GM12878 (cell line): ENCODE measurements around the gene ZNF805. TPM values are rescaled to one million over a fixed set of nuclear protein-coding genes. Genes with fewer than 3 reads are reported as not detected.
A peak's percentile ranks its signal among the peaks of the same experiment; 100 is the strongest.

Experiments
- ATAC-seq: fragments of 200-7000 bp; cut with Tn5 transposase; 3 replicates; pipeline ENCODE4 v1.9.1; 2020; ENCODE audit warnings: mild to moderate bottlenecking, moderate library complexity
- BruUV-seq: library from RNA; stranded (reverse); fragments of 400-500 nt; replicated peaks from 2 replicates; lab custom pipeline; 2021; lab: Mats Ljungman, UMichigan
- CTCF ChIA-PET: fragments of 300-600 bp; sonication (Branson Sonifier 250); formaldehyde crosslinking; extraction: SDS; loops from one replicate; lab custom pipeline; 2021; ENCODE audit warnings: inconsistent platforms; lab: Yijun Ruan, JAX
- POLR2A ChIA-PET: fragments of 350-600 bp; formaldehyde crosslinking; extraction: SDS; loops from one replicate; lab custom pipeline; 2021; ENCODE audit warnings: inconsistent platforms; lab: Charles Lee
- RAD21 ChIA-PET: fragments of 300-600 bp; sonication (Branson Sonifier 250); formaldehyde crosslinking; loops from one replicate; lab custom pipeline; 2023; ENCODE audit warnings: antibody characterized with exemption; ENCODE audit not compliant: unreplicated experiment; lab: Charles Lee
- SMC1A ChIA-PET: fragments of 300-600 bp; sonication (Branson Sonifier 250); formaldehyde crosslinking; loops from one replicate; lab custom pipeline; 2023; ENCODE audit not compliant: unreplicated experiment, uncharacterized antibody; lab: Charles Lee
- DNase-seq: peaks from one replicate; pipeline ENCODE4 v3.0.0-alpha.2; 2011; ENCODE audit warnings: low read depth, low spot score
- FAIRE-seq: peaks from 3 replicates; lab custom pipeline; 2011; peaks lifted over from hg19 to GRCh38; lab: Jason Lieb, UNC
- H2AFZ ChIP-seq: 2 replicates; pipeline ENCODE4 v1.6.0; 2011; ENCODE audit warnings: low read depth, low read length, control low read depth; ENCODE audit not compliant: control insufficient read depth
- H3K27ac ChIP-seq: 2 replicates; pipeline ENCODE4 v1.5.1; 2011; ENCODE audit warnings: control low read depth; ENCODE audit not compliant: control insufficient read depth, insufficient read depth
- H3K27me3 ChIP-seq, 2 experiments: replicated peaks in 1 of 2; 2 replicates each; pipeline versions ENCODE4 v1.6.0 to v1.6.1; 2011; ENCODE audit warnings: low read length in 1 of 2; ENCODE audit not compliant: control insufficient read depth in 2 of 2, insufficient read depth in 2 of 2
- H3K36me3 ChIP-seq, 2 experiments: 2 replicates each; pipeline ENCODE4 v1.5.1; 2011; ENCODE audit warnings: low read length in 1 of 2; ENCODE audit not compliant: control insufficient read depth in 2 of 2, insufficient read depth in 2 of 2
- H3K4me1 ChIP-seq: 2 replicates; pipeline ENCODE4 v1.6.1; 2011; ENCODE audit warnings: mild to moderate bottlenecking, low read length, moderate library complexity, mixed read lengths; ENCODE audit not compliant: control insufficient read depth, insufficient read depth
- H3K4me2 ChIP-seq: 2 replicates; pipeline ENCODE4 v1.6.0; 2011; ENCODE audit warnings: control low read depth; ENCODE audit not compliant: control insufficient read depth, insufficient read depth
- H3K4me3 ChIP-seq: fragments of 200-600 bp; sonication (generic); 2 replicates; pipeline ENCODE4 v1.5.1; 2016
- H3K79me2 ChIP-seq: 2 replicates; pipeline ENCODE4 v1.6.0; 2011; ENCODE audit warnings: low read length; ENCODE audit not compliant: control insufficient read depth, insufficient read depth
- H3K9ac ChIP-seq: 2 replicates; pipeline ENCODE4 v1.8.0; 2011; ENCODE audit warnings: low read length, control low read depth, mixed read lengths; ENCODE audit not compliant: control insufficient read depth, insufficient read depth
- H3K9me3 ChIP-seq: replicated peaks from 3 replicates; pipeline ENCODE4 v1.5.1; 2011; ENCODE audit warnings: mild to moderate bottlenecking, low read length; ENCODE audit not compliant: control insufficient read depth, insufficient read depth
- H4K20me1 ChIP-seq: 2 replicates; pipeline ENCODE4 v1.6.0; 2011; ENCODE audit not compliant: control insufficient read depth, insufficient read depth
- ASH2L ChIP-seq: fragments of 300-600, 200-600 bp; sonication (generic); IDR thresholded peaks from 2 replicates; pipeline ENCODE4 v1.6.1; 2017; ENCODE audit warnings: low read depth, mild to moderate bottlenecking, borderline replicate concordance
- CREB1 ChIP-seq: IDR thresholded peaks from 2 replicates; pipeline ENCODE4 v1.6.1; 2012; ENCODE audit warnings: low read depth, mild to moderate bottlenecking, inconsistent platforms
- CTCF ChIP-seq, 3 experiments: IDR thresholded peaks in 2 of 3; conservative IDR thresholded peaks in 1 of 3; 2 replicates each; pipeline ENCODE4 v1.5.1; 2011; ENCODE audit warnings: low read depth in 3 of 3, low read length in 3 of 3, mild to moderate bottlenecking in 3 of 3, control low read depth in 2 of 3, moderate library complexity in 2 of 3, inconsistent platforms in 1 of 3, mixed read lengths in 1 of 3; ENCODE audit not compliant: control insufficient read depth in 2 of 3, insufficient read depth in 1 of 3; ENCODE audit errors: extremely low read depth in 1 of 3
- E4F1 ChIP-seq: fragments of 450-650 bp; IDR thresholded peaks from 2 replicates; pipeline ENCODE4 v1.6.1; 2018; ENCODE audit warnings: borderline replicate concordance, mild to moderate bottlenecking; ENCODE audit not compliant: partially characterized antibody
- EED ChIP-seq: sonication (generic); IDR thresholded peaks from 2 replicates; pipeline ENCODE4 v1.6.1; 2016; ENCODE audit warnings: antibody characterized with exemption, low read depth
- FOS ChIP-seq: IDR thresholded peaks from 3 replicates; pipeline ENCODE4 v1.6.1; 2011; ENCODE audit warnings: borderline replicate concordance; ENCODE audit not compliant: insufficient read length; ENCODE audit errors: extremely low read depth
- FOXM1 ChIP-seq: IDR thresholded peaks from 2 replicates; pipeline ENCODE4 v1.6.1; 2012; ENCODE audit warnings: low read depth, mild to moderate bottlenecking, inconsistent platforms, low read length, moderate library complexity
- GABPA ChIP-seq: IDR thresholded peaks from 2 replicates; pipeline ENCODE4 v1.6.1; 2014; ENCODE audit warnings: antibody characterized with exemption, low read depth, mild to moderate bottlenecking, inconsistent platforms
- IRF5 ChIP-seq: fragments of 450-650 bp; IDR thresholded peaks from 2 replicates; pipeline ENCODE4 v1.6.1; 2017; ENCODE audit warnings: borderline replicate concordance
- KLF5 ChIP-seq: fragments of 450-650 bp; IDR thresholded peaks from 2 replicates; pipeline ENCODE4 v1.6.1; 2014; ENCODE audit warnings: mild to moderate bottlenecking; ENCODE audit not compliant: partially characterized antibody
- NFIC ChIP-seq: IDR thresholded peaks from 2 replicates; pipeline ENCODE4 v1.6.1; 2012; ENCODE audit warnings: low read depth, mild to moderate bottlenecking, inconsistent platforms, low read length, moderate library complexity
- PAX8 ChIP-seq: fragments of 450-650 bp; IDR thresholded peaks from 2 replicates; pipeline ENCODE4 v1.6.1; 2017; ENCODE audit warnings: mild to moderate bottlenecking, moderate library complexity
- RELA ChIP-seq: fragments of 450-650 bp; IDR thresholded peaks from 2 replicates; pipeline ENCODE4 v1.8.0; 2014; ENCODE audit warnings: borderline replicate concordance; ENCODE audit not compliant: partially characterized antibody
- TARDBP ChIP-seq: IDR thresholded peaks from 2 replicates; pipeline ENCODE4 v1.6.1; 2016; ENCODE audit warnings: borderline replicate concordance
- TCF12 ChIP-seq: IDR thresholded peaks from 2 replicates; pipeline ENCODE4 v1.6.1; 2011; ENCODE audit warnings: low read depth, mild to moderate bottlenecking, low read length
- TCF3 ChIP-seq: IDR thresholded peaks from 2 replicates; pipeline ENCODE4 v1.6.1; 2012; ENCODE audit warnings: low read depth, mild to moderate bottlenecking, low read length, borderline replicate concordance; ENCODE audit not compliant: insufficient read depth
- ZNF207 ChIP-seq: fragments of 450-650 bp; IDR thresholded peaks from 2 replicates; pipeline ENCODE4 v1.6.1; 2014; ENCODE audit warnings: antibody characterized with exemption, mild to moderate bottlenecking, borderline replicate concordance
- WGBS: methylation state at CpG from one replicate; pipeline ENCODE4 v1.1.6; 2016; ENCODE audit warnings: low lambda C conversion rate; ENCODE audit not compliant: insufficient replicate concordance, insufficient coverage; ENCODE audit errors: missing lambda C conversion rate; 5-methylcytosine and 5-hydroxymethylcytosine counted together
- in situ Hi-C: fragments of 300-500 bp; cut with MboI; formaldehyde crosslinking; loops from 9 replicates; pipeline ENCODE4 v1.14.3; 2018; ENCODE audit warnings: mixed read lengths
- intact Hi-C: fragments of 100-400 bp; cut with micrococcal nuclease; formaldehyde crosslinking; loops from one replicate; pipeline ENCODE4 v1.14.2; 2022; ENCODE audit not compliant: unreplicated experiment
- polyA plus RNA-seq, 11 experiments: library from polyadenylated mRNA; depleted of rRNA in 4 of 11; unstranded in 6 of 11; stranded (reverse) in 5 of 11; fragments of >200 nt; fragmentation: Nextera tagmentation in 4 of 11; fragmentation: Illumina TruSeq in 1 of 11; extraction: Ambion mirVana in 4 of 11; extraction: Trizol in 1 of 11; gene quantifications; 1 replicate in 1 of 11; 2 replicates in 10 of 11; pipeline versions ENCODE4 v1.2.1 to v1.2.3, GENCODE V29; 2011 to 2016; ENCODE audit warnings: inconsistent platforms in 2 of 11, missing spikeins in 2 of 11, low read depth in 1 of 11
- total RNA-seq, 4 experiments: library from RNA; depleted of rRNA in 3 of 4; stranded (reverse); fragments of >200 nt in 3 of 4; fragmentation: Illumina TruSeq in 1 of 4; extraction: Trizol in 1 of 4; gene quantifications; 2 replicates each; pipeline versions ENCODE4 v1.2.1 to v1.2.3, GENCODE V29; 2013 to 2021

ZNF805 gene
- total and polyA plus RNA-seq, 10 of the 15 experiments (the other 5 are each of a cell fraction or from before 2014, with no cell fraction given), result 0.31 to 8.9 (median 2.3) TPM

- TF ChIP-seq E4F1, result no peak
- no peak for TF ChIP-seq TARDBP
- peak; percentile 27; the same call in 1 of the 2 replicates for TF ChIP-seq FOXM1
- TF ChIP-seq NFIC, result peak; percentile 53
These were observed 29.3 kb downstream of the ZNF805 start (continued) for GRCh38 chr19:57269515-57270250.

- H3K4me3 ChIP-seq, result no peak overlapping the region
- ChIA-PET SMC1A (interaction anchor here (1.1 kb wide), 1 partner anchor 24 kb away, joined by 3 read pairs; no protein-coding TSS in a partner anchor), RAD21 (no interaction called here), POLR2A (interaction anchor here (1.2 kb wide), 1 partner anchor 16 kb away, joined by 7 read pairs; no protein-coding TSS in a partner anchor), CTCF (no interaction called here)
- FAIRE-seq, result no peak
- no peak overlapping the region for H3K4me2 ChIP-seq
- in situ Hi-C loops, result no loop called here
- no peak overlapping the region for H3K9ac ChIP-seq
- H3K9me3 ChIP-seq, result no peaks in the 10 kb centered on the region; the same call in 2 of the 3 replicates
- H4K20me1 ChIP-seq, result no peaks in the 10 kb centered on the region
- H3K36me3 ChIP-seq, result no peaks in the 10 kb centered on the region
- H3K27me3 ChIP-seq, result no peaks in the 10 kb centered on the region
- no peak overlapping the region for H2AFZ ChIP-seq
- intact Hi-C loops, result no loop called here
- no TSS peak for BruUV-seq
- H3K79me2 ChIP-seq, result no peaks in the 10 kb centered on the region; the same call in 1 of the 2 replicates
- H3K27ac ChIP-seq, result no peak overlapping the region
- no peak for ATAC-seq
- DNase-seq, result no peak
- WGBS, result 98% methylated on average over 8 of the region's 8 CpGs
- H3K4me1 ChIP-seq, result peaks cover 29% of the 10 kb centered on the region
- no peak for TF ChIP-seq CTCF (IDR thresholded peaks at IDR 0.05 in 2 of 3, conservative IDR thresholded peaks at IDR 0.05 in 1 of 3; ENCODE audit: control insufficient read depth in 2 of 3, extremely low read depth in 1 of 3, insufficient read depth in 1 of 3, low read depth in 3 of 3, low read length in 3 of 3)
- TF ChIP-seq TCF3, result no peak
- no peak for TF ChIP-seq CREB1
- no peak for TF ChIP-seq FOS
- no peak for TF ChIP-seq EED
- no peak for TF ChIP-seq ZNF207
- no peak for TF ChIP-seq TCF12
- no peak for TF ChIP-seq RELA
- TF ChIP-seq ASH2L, result no peak
- no peak for TF ChIP-seq KLF5
- TF ChIP-seq PAX8, result no peak
- TF ChIP-seq IRF5, result no peak
- no peak for TF ChIP-seq GABPA
These were observed 30.8 kb downstream of the ZNF805 start for GRCh38 chr19:57271280-57271679.
